A673 (cell line): ENCODE data around the gene FMN2.

Source experiments
- CTCF ChIP-seq: fragments of 300-800, 200-600 bp; sonication (generic); conservative IDR thresholded peaks from 2 replicates; pipeline ENCODE4 v1.5.1; 2017; ENCODE audit warnings: low read depth, mild to moderate bottlenecking, antibody characterized with exemption, low read length, moderate library complexity, mixed read lengths
- EZH2 ChIP-seq: fragments of 200-600 bp; sonication (generic); IDR thresholded peaks from 2 replicates; pipeline ENCODE4 v1.6.1; 2017; ENCODE audit warnings: borderline replicate concordance, low read depth, mild to moderate bottlenecking, mixed read lengths, antibody characterized with exemption, low read length; ENCODE audit not compliant: poor library complexity, severe bottlenecking

GRCh38 chr1:240465531-240465940 is 373.9 kb downstream of the FMN2 start:
- no peak for TF ChIP-seq CTCF
- no peak for TF ChIP-seq EZH2
